Erythroblast (primary cell): Measurements from ENCODE around the gene MCCC2.

Source experiments
- GATA1 ChIP-seq: IDR thresholded peaks from 2 replicates; pipeline ENCODE4 v1.6.1; 2011; ENCODE audit warnings: low read depth, mild to moderate bottlenecking, control low read depth, low read length, moderate library complexity
- POLR2A ChIP-seq: IDR thresholded peaks from 2 replicates; pipeline ENCODE4 v1.6.1; 2011; ENCODE audit warnings: mild to moderate bottlenecking, low read length

DNA sequence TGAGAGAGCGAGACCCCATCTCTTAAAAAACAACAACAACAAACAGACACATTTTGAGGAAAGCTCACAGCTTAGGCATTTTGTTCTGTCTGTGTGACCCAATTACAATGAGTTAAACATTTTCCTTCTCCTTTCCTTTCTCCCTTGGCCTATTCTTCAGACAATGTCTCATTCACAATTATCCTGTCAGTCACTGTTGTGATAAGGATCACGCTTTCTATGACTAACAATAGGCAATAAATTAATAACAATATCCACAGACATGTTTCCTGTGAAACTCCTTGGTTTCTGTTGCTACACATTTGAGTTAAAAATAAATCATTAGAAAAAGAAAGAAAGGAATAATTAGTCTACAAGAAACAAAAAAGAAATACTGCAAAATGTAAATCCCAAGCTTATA, 112.1 kb downstream of the MCCC2 start:
- TF ChIP-seq POLR2A: no peak
- no peak for TF ChIP-seq GATA1
